CD14-positive monocyte (primary cell): ENCODE data around the gene POLA1. TPM values are rescaled to one million over a fixed set of nuclear protein-coding genes. Genes with fewer than 3 reads are reported as not detected.

Source experiments
- DNase-seq, 3 donors: peaks; one replicate each; pipeline ENCODE4 v3.0.0-alpha.2; 2011 to 2022
- H2AFZ ChIP-seq: 2 replicates; pipeline ENCODE4 v1.6.0; 2012; ENCODE audit warnings: mild to moderate bottlenecking, low read depth, low read length, inconsistent platforms; ENCODE audit not compliant: insufficient read depth, poor library complexity, severe bottlenecking
- H3K27ac ChIP-seq, 2 donors: 1 replicate in 1 of 2; 2 replicates in 1 of 2; pipeline ENCODE4 v1.5.1; 2012 to 2013; ENCODE audit warnings: low read length in 2 of 2, control low read depth in 1 of 2, inconsistent platforms in 1 of 2, low read depth in 1 of 2, mild to moderate bottlenecking in 1 of 2
- H3K27me3 ChIP-seq, 2 donors: one replicate each; pipeline versions ENCODE4 v1.6.0 to v1.6.1; 2011 to 2013; ENCODE audit warnings: low read length in 2 of 2; ENCODE audit not compliant: control insufficient read depth in 2 of 2, insufficient read depth in 2 of 2
- H3K36me3 ChIP-seq, 2 donors: replicated peaks in 1 of 2; 1 replicate in 1 of 2; 2 replicates in 1 of 2; pipeline versions ENCODE4 v1.5.1 to v1.6.1; 2012 to 2013; ENCODE audit warnings: low read length in 2 of 2, control low read depth in 1 of 2, inconsistent platforms in 1 of 2, mild to moderate bottlenecking in 1 of 2; ENCODE audit not compliant: insufficient read depth in 2 of 2, control insufficient read depth in 1 of 2
- H3K4me1 ChIP-seq, 2 donors: 1 replicate in 1 of 2; 2 replicates in 1 of 2; pipeline versions ENCODE4 v1.5.1 to v1.6.1; 2012 to 2013; ENCODE audit warnings: low read length in 2 of 2, control low read depth in 1 of 2, inconsistent platforms in 1 of 2, mild to moderate bottlenecking in 1 of 2, moderate library complexity in 1 of 2; ENCODE audit not compliant: insufficient read depth in 2 of 2, control insufficient read depth in 1 of 2
- H3K4me2 ChIP-seq: replicated peaks from 2 replicates; pipeline ENCODE3; 2012; ENCODE audit warnings: low read length, moderate library complexity, mild to moderate bottlenecking; ENCODE audit not compliant: poor library complexity, severe bottlenecking; ENCODE audit errors: extremely low read depth
- H3K4me3 ChIP-seq, 3 experiments: fragments of 200-600 bp in 1 of 3; sonication (generic) in 1 of 3; replicated peaks in 1 of 3; 1 replicate in 2 of 3; 2 replicates in 1 of 3; pipeline ENCODE4 v1.5.1; 2011 to 2013; ENCODE audit warnings: low read length in 3 of 3, mild to moderate bottlenecking in 3 of 3, control low read depth in 2 of 3, low read depth in 2 of 3, inconsistent platforms in 1 of 3, moderate library complexity in 1 of 3
- H3K79me2 ChIP-seq: 2 replicates; pipeline ENCODE4 v1.6.0; 2012; ENCODE audit warnings: mild to moderate bottlenecking, control low read depth, inconsistent platforms, low read length, moderate library complexity; ENCODE audit not compliant: insufficient read depth
- H3K9ac ChIP-seq: 2 replicates; pipeline ENCODE4 v1.6.0; 2017; ENCODE audit warnings: low read length, mild to moderate bottlenecking; ENCODE audit not compliant: insufficient read depth, poor library complexity, severe bottlenecking
- H3K9me3 ChIP-seq, 2 donors: replicated peaks in 1 of 2; 1 replicate in 1 of 2; 2 replicates in 1 of 2; pipeline versions ENCODE4 v1.5.1 to v1.6.1; 2012 to 2013; ENCODE audit warnings: low read length in 2 of 2, control low read depth in 1 of 2; ENCODE audit not compliant: control insufficient read depth in 1 of 2, insufficient read depth in 1 of 2
- H4K20me1 ChIP-seq: 2 replicates; pipeline ENCODE4 v1.6.0; 2012; ENCODE audit warnings: mild to moderate bottlenecking, low read length, control low read depth, moderate library complexity; ENCODE audit not compliant: insufficient read depth
- H3K27ac Mint-ChIP-seq, 7 donors: one replicate each; pipeline ENCODE4 v1.8.0; 2020; ENCODE audit warnings: mild to moderate bottlenecking in 7 of 7, mixed read lengths in 7 of 7, moderate library complexity in 6 of 7, inconsistent platforms in 2 of 7
- H3K27me3 Mint-ChIP-seq, 3 donors: one replicate each; pipeline ENCODE4 v1.8.0; 2021 to 2022; ENCODE audit warnings: low read depth in 3 of 3, mild to moderate bottlenecking in 3 of 3, mixed read lengths in 3 of 3, moderate library complexity in 3 of 3, inconsistent platforms in 1 of 3
- H3K36me3 Mint-ChIP-seq, 2 donors: one replicate each; pipeline ENCODE4 v1.8.0; 2020; ENCODE audit warnings: mixed read lengths in 2 of 2, inconsistent platforms in 1 of 2, mild to moderate bottlenecking in 1 of 2
- H3K4me1 Mint-ChIP-seq: one replicate; pipeline ENCODE4 v1.8.0; 2020; ENCODE audit warnings: mild to moderate bottlenecking, mixed read lengths
- H3K4me3 Mint-ChIP-seq, 2 donors: one replicate each; pipeline ENCODE4 v1.8.0; 2020; ENCODE audit warnings: mild to moderate bottlenecking in 2 of 2, mixed read lengths in 2 of 2, moderate library complexity in 1 of 2
- H3K9me3 Mint-ChIP-seq, 7 donors: one replicate each; pipeline ENCODE4 v1.8.0; 2020 to 2022; ENCODE audit warnings: mixed read lengths in 7 of 7, mild to moderate bottlenecking in 6 of 7, moderate library complexity in 6 of 7, inconsistent platforms in 2 of 7
- CTCF ChIP-seq: fragments of 200-600 bp; IDR thresholded peaks from one replicate; pipeline ENCODE4 v1.8.0; 2022; ENCODE audit warnings: antibody characterized with exemption, mild to moderate bottlenecking
- WGBS: methylation state at CpG from one replicate; pipeline ENCODE4 v1.1.5; 2013; ENCODE audit warnings: missing lambda C conversion rate; ENCODE audit not compliant: insufficient coverage; 5-methylcytosine and 5-hydroxymethylcytosine counted together
- intact Hi-C, 2 donors: fragments of 100-400 bp; cut with micrococcal nuclease; formaldehyde crosslinking; loops; one replicate each; pipeline versions ENCODE4 v1.15.0 to v1.15.1; 2023
- polyA plus RNA-seq, 3 donors: library from polyadenylated mRNA; depleted of rRNA in 1 of 3; unstranded in 2 of 3; stranded (reverse) in 1 of 3; fragments of 300-500 nt in 2 of 3; fragments of >200 nt in 1 of 3; fragmentation: Illumina TruSeq in 2 of 3; gene quantifications; 1 replicate in 2 of 3; 2 replicates in 1 of 3; pipeline ENCODE4 v1.2.3, GENCODE V29; 2012 to 2021

Gene POLA1
- polyA plus RNA-seq, 3 donors = 1.2 to 1.4 (median 1.3) TPM

- H3K4me3 ChIP-seq = no peak overlapping the region
- no peak for DNase-seq
- WGBS = no CpG with 5 or more reads among the region's 7 CpGs
- no peak overlapping the region for H3K9ac ChIP-seq
- no peak overlapping the region for H3K4me2 ChIP-seq
- no peak overlapping the region for H3K4me3 Mint-ChIP-seq
- peaks cover 0 to 37% (median 15%) of the 10 kb centered on the region in 7 donors for H3K9me3 Mint-ChIP-seq
- intact Hi-C loops = no loop called here
- no peaks in the 10 kb centered on the region for H3K36me3 ChIP-seq
- TF ChIP-seq CTCF = no peak
- H3K4me1 ChIP-seq = peaks cover 5 to 11% of the 10 kb centered on the region in 2 donors
- H3K27ac Mint-ChIP-seq = no peak overlapping the region
- no peaks in the 10 kb centered on the region for H4K20me1 ChIP-seq
- peaks cover 0 to 2% of the 10 kb centered on the region in 2 donors for H3K36me3 Mint-ChIP-seq
- H3K27me3 ChIP-seq = peaks cover 65 to 84% of the 10 kb centered on the region in 2 donors
- H3K27ac ChIP-seq = no peak overlapping the region
- H3K79me2 ChIP-seq = no peaks in the 10 kb centered on the region
- peaks cover 22% of the 10 kb centered on the region for H3K4me1 Mint-ChIP-seq
- H3K9me3 ChIP-seq = peaks cover 0 to 45% of the 10 kb centered on the region in 2 donors
- H2AFZ ChIP-seq = no peak overlapping the region
- H3K27me3 Mint-ChIP-seq = peaks cover 76 to 92% (median 83%) of the 10 kb centered on the region in 3 donors
Measured at GRCh38 chrX:25009407-25009806, 315.7 kb downstream of the POLA1 start.

- intact Hi-C loops = no loop called here
- peaks cover 77 to 93% (median 91%) of the 10 kb centered on the region in 3 donors for H3K27me3 Mint-ChIP-seq
- H3K27ac Mint-ChIP-seq = no peak overlapping the region
Measured at GRCh38 chrX:25010784-25011588, 317.3 kb downstream of the POLA1 start.

More at GRCh38 chrX:25010784-25011588, 317.3 kb downstream of the POLA1 start:
- no peaks in the 10 kb centered on the region for H4K20me1 ChIP-seq
- no peak for DNase-seq
- H3K4me3 Mint-ChIP-seq = peak overlapping the region in 1 of 2 donors; percentile 53
- H3K4me1 ChIP-seq = peaks cover 12 to 18% of the 10 kb centered on the region in 2 donors
- H3K27ac ChIP-seq = no peak overlapping the region
- no peak overlapping the region for H3K4me3 ChIP-seq
- H3K36me3 ChIP-seq = no peaks in the 10 kb centered on the region
- H3K79me2 ChIP-seq = no peaks in the 10 kb centered on the region
- 7% methylated on average over 12 of the region's 33 CpGs for WGBS
- H3K9ac ChIP-seq = no peak overlapping the region
- no peak overlapping the region for H3K4me2 ChIP-seq
- no peak for TF ChIP-seq CTCF
- H3K36me3 Mint-ChIP-seq = peaks cover 0 to 2% of the 10 kb centered on the region in 2 donors
- H3K9me3 Mint-ChIP-seq = peaks cover 0 to 42% (median 23%) of the 10 kb centered on the region in 7 donors
- no peak overlapping the region for H2AFZ ChIP-seq
- H3K27me3 ChIP-seq = peaks cover 70 to 90% of the 10 kb centered on the region in 2 donors
- H3K9me3 ChIP-seq = peaks cover 0 to 47% of the 10 kb centered on the region in 2 donors
- H3K4me1 Mint-ChIP-seq = peaks cover 27% of the 10 kb centered on the region
